Esophagus muscularis mucosa (tissue), 3 donors: ENCODE data around the gene PPP2R5D.

Experiments
- POLR2A ChIP-seq: fragments of 450-650 bp; IDR thresholded peaks from one replicate; pipeline ENCODE4 v1.6.1; 2017; ENCODE audit warnings: antibody characterized with exemption, moderate library complexity, mild to moderate bottlenecking, low read depth
- TF ChIP-seq, protein P1 (sequence below), 3 experiments: fragments of 200-600 bp in 2 of 3; fragments of 450-650 bp in 1 of 3; sonication (generic) in 2 of 3; IDR thresholded peaks; one replicate each; pipeline ENCODE4 v1.5.1; 2017 to 2019; ENCODE audit warnings: antibody characterized with exemption in 3 of 3, mild to moderate bottlenecking in 2 of 3, moderate library complexity in 1 of 3

DNA sequence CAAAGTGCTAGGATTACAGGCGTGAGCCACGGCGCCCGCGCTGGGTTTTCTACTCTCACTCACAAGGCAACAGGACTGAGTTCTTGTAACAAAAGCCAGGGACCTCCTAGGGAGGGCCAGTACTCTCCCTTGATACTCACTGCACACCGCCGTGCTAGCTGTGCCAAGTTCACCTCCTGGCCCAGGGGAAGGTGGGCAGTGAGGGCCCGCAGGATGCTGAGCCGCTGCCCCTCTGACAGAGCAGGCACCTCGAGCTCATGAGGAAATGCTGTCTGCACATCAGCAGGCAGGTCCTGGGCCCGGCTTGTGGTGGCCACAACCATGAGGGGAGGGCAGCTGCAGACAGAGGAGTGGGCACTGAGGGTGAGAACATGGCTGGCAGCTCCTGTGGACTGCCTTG, 17.1 kb upstream of the PPP2R5D start:
- TF ChIP-seq, protein P1, sequence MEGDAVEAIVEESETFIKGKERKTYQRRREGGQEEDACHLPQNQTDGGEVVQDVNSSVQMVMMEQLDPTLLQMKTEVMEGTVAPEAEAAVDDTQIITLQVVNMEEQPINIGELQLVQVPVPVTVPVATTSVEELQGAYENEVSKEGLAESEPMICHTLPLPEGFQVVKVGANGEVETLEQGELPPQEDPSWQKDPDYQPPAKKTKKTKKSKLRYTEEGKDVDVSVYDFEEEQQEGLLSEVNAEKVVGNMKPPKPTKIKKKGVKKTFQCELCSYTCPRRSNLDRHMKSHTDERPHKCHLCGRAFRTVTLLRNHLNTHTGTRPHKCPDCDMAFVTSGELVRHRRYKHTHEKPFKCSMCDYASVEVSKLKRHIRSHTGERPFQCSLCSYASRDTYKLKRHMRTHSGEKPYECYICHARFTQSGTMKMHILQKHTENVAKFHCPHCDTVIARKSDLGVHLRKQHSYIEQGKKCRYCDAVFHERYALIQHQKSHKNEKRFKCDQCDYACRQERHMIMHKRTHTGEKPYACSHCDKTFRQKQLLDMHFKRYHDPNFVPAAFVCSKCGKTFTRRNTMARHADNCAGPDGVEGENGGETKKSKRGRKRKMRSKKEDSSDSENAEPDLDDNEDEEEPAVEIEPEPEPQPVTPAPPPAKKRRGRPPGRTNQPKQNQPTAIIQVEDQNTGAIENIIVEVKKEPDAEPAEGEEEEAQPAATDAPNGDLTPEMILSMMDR (IDR thresholded peaks at IDR 0.05) = no peak
- TF ChIP-seq POLR2A = no peak
